HTR-8/SVneo (cell line): ENCODE results near the gene CNDP1.
"Not testable (repeated sequence)": the region's sequence is repeated elsewhere in the genome, so short reads cannot be mapped to it uniquely, and the experiment has no call there.

ENCODE experiments used
- DNase-seq: peaks from one replicate; pipeline ENCODE4 v3.0.0; 2011; ENCODE audit warnings: low spot score, mixed read lengths; ENCODE audit not compliant: insufficient read length
- FAIRE-seq: peaks from 2 replicates; lab custom pipeline; 2011; peaks lifted over from hg19 to GRCh38; lab: Jason Lieb, UNC

The CNDP1 gene, protein sequence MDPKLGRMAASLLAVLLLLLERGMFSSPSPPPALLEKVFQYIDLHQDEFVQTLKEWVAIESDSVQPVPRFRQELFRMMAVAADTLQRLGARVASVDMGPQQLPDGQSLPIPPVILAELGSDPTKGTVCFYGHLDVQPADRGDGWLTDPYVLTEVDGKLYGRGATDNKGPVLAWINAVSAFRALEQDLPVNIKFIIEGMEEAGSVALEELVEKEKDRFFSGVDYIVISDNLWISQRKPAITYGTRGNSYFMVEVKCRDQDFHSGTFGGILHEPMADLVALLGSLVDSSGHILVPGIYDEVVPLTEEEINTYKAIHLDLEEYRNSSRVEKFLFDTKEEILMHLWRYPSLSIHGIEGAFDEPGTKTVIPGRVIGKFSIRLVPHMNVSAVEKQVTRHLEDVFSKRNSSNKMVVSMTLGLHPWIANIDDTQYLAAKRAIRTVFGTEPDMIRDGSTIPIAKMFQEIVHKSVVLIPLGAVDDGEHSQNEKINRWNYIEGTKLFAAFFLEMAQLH

DNA sequence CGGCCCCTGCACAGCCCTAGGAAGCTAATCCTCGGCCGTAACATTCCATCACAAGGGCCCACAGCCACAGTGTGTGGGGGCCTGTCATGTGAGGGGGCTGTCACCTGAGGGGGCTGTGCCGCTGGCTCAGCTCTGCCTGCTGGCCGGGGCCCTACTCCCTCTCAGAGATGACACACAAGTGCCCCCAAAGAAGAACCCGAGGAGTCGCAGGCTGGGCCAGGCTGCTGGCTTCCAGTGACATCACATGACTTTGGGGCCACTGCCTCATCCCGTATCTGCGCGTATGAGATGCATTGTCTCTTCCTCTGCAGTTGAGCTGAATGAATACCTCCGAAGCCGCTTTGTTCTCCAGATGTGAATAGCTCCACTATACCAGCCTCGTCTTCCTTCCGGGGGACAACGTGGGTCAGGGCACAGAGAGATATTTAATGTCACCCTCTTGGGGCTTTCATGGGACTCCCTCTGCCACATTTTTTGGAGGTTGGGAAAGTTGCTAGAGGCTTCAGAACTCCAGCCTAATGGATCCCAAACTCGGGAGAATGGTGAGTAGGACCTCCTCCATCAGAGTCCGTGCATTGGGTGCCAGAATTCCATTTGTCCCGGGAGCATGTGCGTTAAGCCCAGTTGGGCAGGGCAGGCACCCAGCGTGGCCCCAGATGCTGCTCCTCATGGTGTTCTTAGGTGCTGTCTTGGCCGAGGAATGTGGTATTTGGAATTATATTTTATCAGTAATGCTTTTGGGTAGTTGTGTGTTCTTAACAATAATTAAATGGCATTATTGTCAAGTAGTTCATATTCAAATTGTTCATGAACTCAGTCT is at the start of gene CNDP1:
Gene CNDP1 (plus strand): TSS at position 351 of the 820 bp plus-strand sequence. CDS start 168 bp downstream, at position 519.
- FAIRE-seq, result no peak

DNA sequence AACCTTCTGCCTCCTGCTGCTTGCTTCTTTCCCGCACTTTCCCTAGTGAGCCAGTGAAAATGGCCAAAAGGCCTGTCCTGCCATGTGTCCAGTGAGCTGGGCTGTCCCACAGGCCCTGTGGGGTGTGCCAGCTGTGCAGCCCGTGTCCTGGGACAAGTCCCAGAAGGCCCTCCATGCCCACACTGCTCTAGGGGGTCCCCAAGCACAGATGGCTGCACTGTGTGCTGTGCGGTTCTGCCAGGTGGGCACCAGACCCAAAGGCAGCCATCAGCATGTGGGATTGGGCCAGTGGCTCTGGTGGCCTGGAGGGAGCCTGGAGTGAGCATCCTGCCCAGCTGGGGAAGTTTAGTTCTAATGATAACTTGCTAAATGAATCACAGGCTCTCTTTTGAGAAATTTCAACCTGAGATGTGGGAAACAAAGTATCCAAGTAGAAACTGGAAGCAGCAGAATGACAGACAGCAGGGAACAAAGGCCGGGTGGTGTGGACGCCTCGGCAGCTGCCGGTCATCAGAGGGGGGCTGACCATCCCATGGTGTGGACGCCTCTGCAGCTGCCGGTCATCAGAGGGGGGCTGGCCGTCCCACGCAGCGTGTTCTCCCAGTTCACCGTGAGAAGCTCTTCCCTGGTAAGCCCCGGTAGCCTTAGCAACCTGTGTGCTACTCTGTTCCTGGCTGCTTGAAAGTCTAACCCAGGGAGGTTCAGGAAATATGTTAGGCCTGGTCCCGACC is 48.0 kb upstream of the CNDP1 start:
- no peak for DNase-seq
- no peak for FAIRE-seq

More for the DNA sequence above, at the start of gene CNDP1:
- DNase-seq, result no peak

DNA sequence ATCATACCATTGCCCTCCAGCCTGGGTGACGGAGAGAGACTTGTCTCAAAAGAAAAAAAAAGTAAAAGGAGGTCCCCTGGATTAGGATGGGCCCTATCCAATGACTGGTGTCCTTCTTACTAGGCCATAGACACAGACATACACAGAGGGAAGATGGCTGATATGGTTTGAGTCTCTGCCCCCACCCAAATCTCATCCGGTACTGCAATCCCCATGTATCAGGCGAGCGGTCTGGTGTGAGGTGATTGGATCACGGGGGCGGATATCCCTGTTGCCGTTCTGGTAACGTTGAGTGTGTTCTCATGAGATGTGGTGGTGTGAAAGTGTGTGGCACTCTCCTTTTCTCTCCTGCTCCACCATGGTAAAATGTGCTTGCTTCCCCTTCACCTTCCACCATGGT is 45.9 kb upstream of the CNDP1 start:
- DNase-seq (no peak), FAIRE-seq (no peak)

DNA sequence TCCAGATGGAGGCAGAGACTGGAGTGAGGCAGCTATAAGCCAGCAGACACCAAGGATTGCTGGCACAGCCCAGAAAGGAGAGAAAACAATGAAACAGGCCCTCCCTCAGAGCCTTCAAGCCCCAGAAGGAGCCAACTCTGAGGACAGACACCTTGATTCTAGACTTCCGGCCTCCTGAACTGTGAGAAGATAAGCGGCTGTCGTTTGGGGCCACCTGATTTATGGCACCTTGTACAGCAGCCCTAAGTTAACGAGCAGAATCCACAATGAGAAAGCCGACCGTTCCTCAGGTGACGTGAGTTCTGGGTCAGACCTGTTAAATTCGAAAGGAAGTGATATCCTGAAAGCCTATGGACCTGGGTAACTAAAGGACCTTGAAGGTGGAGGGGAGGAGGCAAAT is 45.4 kb upstream of the CNDP1 start:
- DNase-seq (no peak), FAIRE-seq (no peak)

DNA sequence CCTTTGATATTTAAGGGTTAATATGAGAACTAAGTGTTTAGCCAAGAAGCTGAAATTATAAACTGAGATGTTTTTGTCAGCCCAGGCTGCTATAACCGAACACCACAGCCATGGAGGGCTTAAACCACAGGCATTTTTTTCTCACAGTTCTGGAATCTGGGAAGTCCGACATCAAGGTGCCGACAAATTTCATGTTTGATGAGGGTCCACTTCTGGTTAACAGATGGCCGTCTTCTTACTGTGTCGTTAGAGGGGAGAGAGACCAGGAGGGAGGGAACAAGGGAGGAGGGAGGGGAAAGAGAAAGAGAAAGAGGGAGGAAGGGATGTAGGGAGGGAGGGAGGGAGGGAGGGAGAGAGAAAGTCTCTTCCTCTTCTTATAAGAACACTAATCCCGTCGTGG is 44.6 kb upstream of the CNDP1 start:
- FAIRE-seq (no peak), DNase-seq (no peak)

DNA sequence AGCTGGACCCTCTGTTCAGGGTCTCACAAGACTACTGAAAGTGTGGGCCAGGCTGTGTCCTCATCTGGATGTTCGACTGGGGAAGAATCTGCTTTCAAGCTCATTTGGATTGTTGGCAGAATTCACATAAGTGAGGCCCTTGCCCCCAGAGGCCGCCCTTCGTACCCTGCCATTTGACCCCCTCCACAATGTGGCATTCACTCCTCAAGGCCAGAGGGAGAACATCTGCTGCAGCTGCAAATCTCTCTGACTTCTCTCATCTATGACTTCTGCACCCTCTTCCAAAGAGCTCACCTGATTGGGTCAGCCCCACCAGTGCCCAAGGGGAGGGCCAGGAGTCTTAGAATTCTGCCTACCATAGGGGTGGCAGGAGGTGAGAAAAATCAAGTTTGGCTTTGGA is 42.0 kb upstream of the CNDP1 start:
- DNase-seq, result no peak
- no peak for FAIRE-seq

DNA sequence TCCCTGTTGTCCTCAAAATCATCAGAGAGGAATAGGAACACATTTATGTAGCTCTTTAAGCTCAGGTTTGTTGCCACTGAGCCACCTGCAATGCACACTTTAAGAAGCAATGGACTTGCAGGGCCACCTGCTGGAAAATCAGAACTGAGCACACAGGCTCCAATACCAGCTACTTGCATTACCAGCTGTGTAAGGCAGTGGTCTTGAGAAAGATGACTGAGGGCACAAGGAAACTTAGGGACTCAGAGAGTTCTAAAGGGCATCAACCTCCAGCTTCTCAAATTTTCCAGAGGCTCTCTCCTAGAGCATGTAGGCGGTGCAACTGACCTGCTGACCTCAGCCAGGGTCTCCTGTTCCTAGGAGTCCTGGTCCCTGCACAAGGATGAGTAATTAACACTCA is 40.6 kb upstream of the CNDP1 start:
- FAIRE-seq (no peak), DNase-seq (no peak)

DNA sequence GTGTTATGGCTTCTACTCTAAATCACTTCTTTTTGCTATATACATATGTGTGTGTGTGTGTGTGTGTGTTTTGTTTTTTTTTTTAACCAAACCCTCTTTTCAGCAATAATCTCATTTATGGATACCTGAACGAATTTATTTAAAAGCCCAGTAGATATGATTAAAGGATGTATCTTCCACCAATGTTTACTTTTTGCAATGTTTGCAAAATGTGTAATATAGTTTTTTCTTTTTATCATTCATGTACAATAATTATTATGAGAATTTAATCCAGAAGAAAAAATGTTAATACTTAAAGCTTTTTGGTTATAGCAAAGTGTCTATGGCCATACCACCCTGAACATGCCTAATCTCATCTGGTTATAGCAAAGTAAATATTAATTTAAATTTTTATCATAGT is 39.8 kb upstream of the CNDP1 start:
- no peak for FAIRE-seq
- DNase-seq, result no peak

DNA sequence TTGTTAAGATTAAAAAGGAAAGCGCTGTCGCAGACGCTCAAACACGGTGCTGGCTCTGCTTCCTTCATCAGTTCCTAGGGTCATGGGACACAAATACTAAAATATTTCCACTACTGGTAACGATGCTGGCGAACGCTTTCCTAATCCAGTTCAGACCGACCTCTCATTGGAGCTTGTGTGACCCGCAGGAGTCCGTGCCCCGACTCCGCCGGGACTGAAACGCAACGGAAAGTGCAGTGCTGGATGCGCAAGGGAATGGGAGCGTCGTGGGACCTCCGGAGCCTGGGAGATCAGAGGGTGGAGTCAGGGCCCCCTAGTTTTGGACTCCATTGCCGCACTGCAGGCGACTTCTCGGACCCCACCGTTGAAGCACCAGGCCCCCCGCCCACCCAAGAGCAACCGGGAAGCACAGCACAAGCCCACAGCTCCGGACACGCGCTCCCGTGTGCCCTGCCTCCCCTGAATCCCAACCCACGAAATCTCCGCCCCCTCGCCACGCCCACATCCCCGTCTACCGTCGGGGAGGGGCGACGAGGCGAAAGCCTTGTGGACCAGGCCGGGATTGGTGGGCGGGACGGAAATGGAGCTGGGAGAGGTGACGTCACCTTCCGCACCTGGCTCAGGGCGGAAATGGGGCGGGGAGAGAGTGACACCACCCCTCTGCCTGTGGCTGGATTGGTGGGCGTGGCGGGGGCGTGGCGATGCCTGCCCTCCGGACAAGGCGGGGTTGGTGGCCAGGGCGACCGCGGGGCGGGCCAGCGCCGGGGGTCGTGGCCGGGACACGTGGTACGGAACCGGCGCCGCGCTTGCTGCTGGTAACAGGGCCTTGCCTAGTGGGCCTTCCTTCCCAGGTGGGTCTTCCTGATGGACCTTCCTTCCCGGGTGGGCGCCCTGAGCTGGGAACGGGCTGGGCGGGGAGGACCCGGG is 38.5 kb upstream of the CNDP1 start, which contains the start of gene CNDP2:
Gene CNDP2 (plus strand): TSS at position 783 of the 927 bp plus-strand sequence. CDS start 3,611 bp downstream, outside the sequence.
- DNase-seq (peak; percentile 85), FAIRE-seq (peak; percentile 95)

DNA sequence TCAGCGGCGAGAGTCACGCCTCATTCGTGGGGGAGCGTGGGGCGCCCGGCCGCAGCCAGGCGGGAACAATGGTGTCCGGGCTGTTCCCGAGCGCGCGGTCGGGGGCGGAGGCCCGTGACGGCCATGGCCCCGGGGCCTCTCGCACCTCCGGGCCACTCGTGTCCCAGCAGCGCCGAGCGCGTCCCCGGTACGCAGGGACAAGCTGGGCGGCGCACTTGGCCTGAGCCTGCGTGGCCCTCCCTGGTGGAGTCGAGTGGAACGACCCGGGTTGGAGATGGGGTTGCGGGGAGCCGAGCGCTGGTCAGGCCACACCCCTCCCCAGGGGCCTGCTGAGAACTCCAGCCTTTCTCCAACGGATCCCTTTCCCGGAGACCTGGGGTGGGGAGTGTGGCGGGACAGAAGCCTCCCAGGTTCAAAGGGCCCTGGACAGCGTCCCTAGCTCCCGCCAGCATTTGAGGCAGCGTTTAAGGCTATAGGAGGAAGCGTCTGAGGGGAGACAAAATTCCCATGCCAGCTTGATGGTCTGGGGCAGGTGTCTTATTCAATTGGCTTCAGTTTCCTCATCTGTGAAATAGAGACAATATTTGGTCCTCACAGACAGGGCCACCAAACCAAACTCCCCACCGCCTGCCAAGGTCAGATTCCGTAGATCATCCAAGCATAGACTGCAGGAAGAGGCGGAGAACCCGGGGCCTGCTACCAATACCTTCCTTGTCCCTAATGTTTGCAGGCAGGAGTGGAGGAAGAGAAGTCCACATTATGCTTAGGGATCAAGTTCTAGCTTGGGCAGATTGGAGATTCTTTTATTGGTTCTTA is 37.6 kb upstream of the CNDP1 start:
- FAIRE-seq (no peak), DNase-seq (peak; percentile 18)

DNA sequence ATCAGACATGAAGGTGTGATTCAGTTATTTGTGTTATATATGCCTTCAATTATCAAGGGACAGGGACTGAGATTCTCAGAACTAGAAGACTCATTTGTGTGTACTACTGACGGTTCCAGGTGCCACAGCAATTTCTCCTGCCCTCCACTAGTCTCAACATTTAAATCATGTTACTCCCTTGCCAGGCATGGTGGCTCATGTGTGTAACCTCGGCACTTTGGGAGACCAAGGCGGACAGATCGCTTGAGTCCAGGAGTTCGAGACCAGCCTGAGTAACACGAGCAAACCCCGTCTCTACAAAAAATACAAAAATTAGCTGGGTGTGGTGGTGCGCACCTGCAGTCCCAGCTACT is 37.0 kb upstream of the CNDP1 start:
- FAIRE-seq (no peak), DNase-seq (no peak)

DNA sequence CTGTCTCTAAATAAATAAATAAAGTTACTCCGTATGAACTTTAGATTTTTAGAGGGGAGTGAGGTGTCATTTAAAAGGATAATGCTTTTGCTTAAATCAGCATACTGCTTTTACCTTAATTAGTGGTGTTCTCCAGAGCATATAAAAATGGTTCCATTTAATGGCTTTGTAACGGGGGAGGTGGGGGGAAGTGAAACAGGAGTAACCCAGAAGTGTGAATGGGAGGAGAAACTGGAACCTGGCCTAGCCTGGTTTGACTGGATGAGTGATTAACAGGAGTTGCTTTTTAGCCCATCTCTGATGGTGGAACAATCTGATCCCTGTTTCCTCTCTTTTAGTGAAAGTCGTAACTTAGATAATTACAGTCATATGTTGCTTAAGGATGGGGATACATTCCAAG is 36.5 kb upstream of the CNDP1 start:
- FAIRE-seq (no peak), DNase-seq (no peak)

DNA sequence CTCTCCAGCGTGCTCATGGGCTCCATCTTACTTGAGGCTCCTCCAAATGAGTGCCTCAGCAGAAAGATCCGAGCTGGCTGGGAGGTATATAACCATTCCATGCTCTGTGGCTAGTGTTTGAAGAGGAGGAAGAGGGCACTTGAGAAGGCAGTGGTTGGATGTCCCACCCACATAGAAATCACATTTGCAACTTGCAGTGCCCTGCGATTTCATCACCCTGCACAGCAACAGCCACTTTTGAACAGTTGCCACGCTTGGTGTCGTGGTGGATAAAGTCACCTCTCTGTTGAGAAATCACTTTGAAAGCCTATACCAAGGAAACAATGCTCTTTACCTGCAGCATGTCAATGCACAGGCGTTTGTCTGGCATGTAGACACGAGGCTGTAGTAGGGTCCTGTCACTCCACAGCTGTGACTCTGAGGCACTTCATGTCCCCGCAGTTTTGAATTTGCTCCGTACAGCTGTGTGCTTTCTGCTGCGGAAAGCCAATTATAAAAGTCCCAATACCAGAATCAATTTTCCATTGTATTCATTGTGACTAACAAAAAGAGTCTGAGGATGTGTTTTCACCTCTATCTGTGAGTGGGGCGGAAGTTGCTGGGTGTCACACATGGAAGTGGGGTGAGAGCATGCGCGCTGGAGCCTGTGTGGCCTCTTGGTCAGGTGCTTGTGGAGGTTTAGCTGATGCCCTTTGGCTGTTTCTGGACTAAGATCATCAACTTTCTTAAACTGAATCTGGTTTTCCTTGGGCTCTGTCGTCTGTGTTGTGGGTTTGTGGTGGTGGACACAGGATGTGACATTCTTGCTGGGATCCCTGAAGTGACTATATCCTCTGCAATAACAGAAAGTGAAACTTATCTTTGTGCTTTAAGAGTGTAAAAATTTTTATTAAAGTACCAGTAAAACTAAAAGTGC is 35.3 kb upstream of the CNDP1 start:
- DNase-seq (no peak), FAIRE-seq (no peak)

DNA sequence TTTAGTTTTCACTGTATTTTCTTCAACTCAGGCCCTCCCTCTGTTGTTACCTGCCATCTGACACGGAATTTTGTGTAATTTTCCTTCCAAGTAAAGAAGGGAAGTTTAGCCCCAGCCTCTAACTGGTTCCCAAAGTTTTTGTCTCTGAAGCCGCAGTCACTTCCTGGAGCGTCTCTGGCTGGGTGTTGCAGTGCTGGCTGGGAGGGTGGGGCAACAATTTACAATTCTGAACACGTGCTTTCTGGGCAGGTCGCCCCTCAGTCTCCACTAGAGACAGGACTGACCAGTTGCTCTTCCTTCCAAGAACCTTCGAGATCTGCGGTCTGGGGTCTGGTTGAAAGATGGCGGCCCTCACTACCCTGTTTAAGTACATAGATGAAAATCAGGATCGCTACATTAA is 34.7 kb upstream of the CNDP1 start:
- no peak for FAIRE-seq
- DNase-seq, result no peak

DNA sequence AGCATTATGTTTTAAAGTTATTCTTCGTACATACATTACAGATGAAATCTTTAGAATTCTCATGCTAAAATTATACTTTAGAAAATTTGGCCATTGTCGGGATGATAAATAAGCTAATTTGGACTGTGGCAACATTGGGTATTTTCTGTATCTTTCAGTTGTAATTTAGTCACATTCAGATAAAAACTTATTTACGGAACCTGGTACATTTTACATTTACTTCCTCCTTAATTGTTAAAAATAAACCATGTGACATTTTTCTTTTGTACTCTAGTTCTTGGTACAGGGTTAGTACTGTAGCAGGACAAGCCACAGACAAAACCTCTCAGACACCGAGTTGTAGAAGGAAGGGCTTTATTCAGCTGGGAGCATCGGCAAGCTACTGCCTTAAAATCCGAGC is 33.9 kb upstream of the CNDP1 start:
- FAIRE-seq (no peak), DNase-seq (no peak)

DNA sequence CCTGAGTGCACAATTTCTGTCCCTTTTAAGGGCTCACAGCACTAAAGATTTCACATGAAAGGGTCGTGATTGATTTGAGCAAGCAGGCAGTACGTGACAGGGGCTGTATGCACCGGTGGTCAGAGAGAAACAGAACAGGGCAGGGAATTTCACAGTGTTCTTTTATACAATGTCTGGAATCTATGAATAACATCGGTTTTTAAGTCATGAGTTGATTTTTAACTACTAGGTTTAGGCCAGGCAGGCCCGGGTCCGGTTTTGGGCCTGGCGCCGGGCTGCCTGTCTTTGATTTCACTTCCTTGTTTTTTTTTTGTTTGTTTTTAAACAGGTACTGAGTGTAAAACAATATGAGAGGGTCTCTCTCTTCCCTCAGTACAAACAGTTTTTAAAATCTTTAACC is 33.5 kb upstream of the CNDP1 start:
- DNase-seq, FAIRE-seq: not testable (repeated sequence)

DNA sequence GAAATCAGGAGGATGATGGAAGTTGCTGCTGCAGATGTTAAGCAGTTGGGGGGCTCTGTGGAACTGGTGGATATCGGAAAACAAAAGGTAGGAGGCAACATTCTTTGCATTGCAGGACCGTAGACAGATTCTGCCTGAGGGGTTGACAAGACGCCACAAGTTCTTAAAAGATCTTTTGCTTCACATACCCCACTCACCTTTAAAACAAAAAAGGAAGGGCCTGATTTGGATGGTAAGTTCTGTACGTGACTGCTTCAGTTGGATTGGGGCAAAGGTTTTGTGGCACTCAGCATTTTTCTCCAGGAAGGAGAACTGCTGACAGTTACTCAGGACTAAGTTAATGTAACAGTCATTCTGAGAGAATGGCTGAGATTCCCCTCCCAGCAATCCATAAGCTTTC is 32.9 kb upstream of the CNDP1 start:
- DNase-seq, result no peak
- no peak for FAIRE-seq

DNA sequence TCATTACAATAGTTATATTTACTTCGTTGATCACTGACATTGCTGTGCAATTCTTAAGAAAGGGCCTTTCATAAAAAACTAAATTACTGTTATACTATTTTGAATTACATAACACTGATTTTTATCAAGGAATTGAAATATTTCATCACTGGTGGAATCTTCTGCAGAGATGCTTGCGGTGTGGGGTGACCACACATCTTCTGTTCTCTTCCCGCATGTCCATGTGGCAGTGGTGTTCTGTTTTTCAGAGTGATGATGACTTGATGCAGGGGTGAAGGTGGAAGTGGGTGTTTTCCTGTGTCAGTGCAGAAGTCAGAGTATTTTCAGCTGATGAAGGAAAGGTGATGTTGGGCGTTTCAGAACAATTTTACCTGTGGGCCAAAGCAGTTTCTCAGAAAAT is 31.2 kb upstream of the CNDP1 start:
- DNase-seq (no peak), FAIRE-seq (no peak)
